ENCODE data around the gene TMEM240.

TMEM240 gene

GRCh38 chr1:1556505-1556904 lies 16.1 kb upstream of the TMEM240 start:
- TF ChIP-seq CTCF (conservative IDR thresholded peaks at IDR 0.05; ENCODE audit: low read depth, low read length), result no peak
- H3K4me3 ChIP-seq (ENCODE audit: low read length), result no peak overlapping the region
- no peak for DNase-seq (ENCODE audit: low read depth)

- DNase-seq (ENCODE audit: low read depth), result no peak
- no peak overlapping the region for H3K4me3 ChIP-seq (ENCODE audit: low read length)
- no peak for TF ChIP-seq CTCF (conservative IDR thresholded peaks at IDR 0.05; ENCODE audit: low read depth, low read length)
Measured at GRCh38 chr1:1554926-1555915, 14.8 kb upstream of the TMEM240 start.

GRCh38 chr1:1554550-1554925 lies 14.1 kb upstream of the TMEM240 start:
- no peak for DNase-seq (ENCODE audit: low read depth)
- no peak for TF ChIP-seq CTCF (conservative IDR thresholded peaks at IDR 0.05; ENCODE audit: low read depth, low read length)
- no peak overlapping the region for H3K4me3 ChIP-seq (ENCODE audit: low read length)

GRCh38 chr1:1553821-1554494 lies 13.5 kb upstream of the TMEM240 start:
- TF ChIP-seq CTCF (conservative IDR thresholded peaks at IDR 0.05; ENCODE audit: low read depth, low read length), result no peak
- no peak overlapping the region for H3K4me3 ChIP-seq (ENCODE audit: low read length)
- no peak for DNase-seq (ENCODE audit: low read depth)

GRCh38 chr1:1552263-1552639 lies 11.8 kb upstream of the TMEM240 start:
- no peak for DNase-seq (ENCODE audit: low read depth)
- TF ChIP-seq CTCF (conservative IDR thresholded peaks at IDR 0.05; ENCODE audit: low read depth, low read length), result no peak
- no peak overlapping the region for H3K4me3 ChIP-seq (ENCODE audit: low read length)

- DNase-seq (ENCODE audit: low read depth), result no peak
- no peak overlapping the region for H3K4me3 ChIP-seq (ENCODE audit: low read length)
- no peak for TF ChIP-seq CTCF (conservative IDR thresholded peaks at IDR 0.05; ENCODE audit: low read depth, low read length)
Measured at GRCh38 chr1:1551524-1552262, 11.3 kb upstream of the TMEM240 start.

Data from retinal pigment epithelial cell (primary cell).